Measurements from ENCODE around the gene GDF10.

Gene GDF10

GRCh38 chr10:47299611-47300428 is at the start of gene GDF10:
TSS of gene GDF10 (plus strand) at chr10:47300197. CDS start at chr10:47300652, 455 bp downstream.
- DNase-seq (ENCODE audit: low read depth in 2 of 3, low spot score in 1 of 3) = no peak

GRCh38 chr10:47252093-47252780 is 47.8 kb upstream of the GDF10 start:
- DNase-seq (ENCODE audit: low read depth in 2 of 3, low spot score in 1 of 3) = no peak

DNA sequence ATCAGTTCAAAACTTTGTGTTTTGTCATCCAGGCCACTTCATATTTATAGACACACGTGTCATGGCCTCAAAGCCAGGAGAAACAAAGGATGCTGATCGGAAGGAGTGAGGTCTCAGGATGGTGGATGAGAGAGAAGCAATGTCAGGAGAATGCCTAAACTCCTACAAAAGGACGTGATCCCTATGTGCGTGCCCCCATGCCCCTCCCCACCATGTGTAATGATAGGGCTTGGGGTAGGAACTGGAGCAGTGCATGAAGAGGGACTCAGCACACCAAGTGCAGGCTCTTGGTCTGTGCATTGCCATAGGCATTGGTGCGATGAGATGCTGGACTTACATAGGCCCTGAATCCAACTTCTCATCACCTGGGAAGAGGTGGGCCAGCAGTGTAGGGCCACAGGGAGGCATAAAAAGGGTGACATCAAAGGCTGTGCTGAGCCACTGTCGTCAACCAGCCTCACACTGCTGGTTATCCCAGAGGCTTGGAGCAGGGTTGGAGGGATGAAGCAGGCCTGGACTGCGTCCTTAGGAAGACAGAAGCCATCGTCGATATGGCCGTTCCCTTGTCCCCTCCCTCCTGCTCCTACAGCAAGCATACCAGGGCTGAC is 46.9 kb upstream of the GDF10 start:
- DNase-seq (ENCODE audit: low read depth in 2 of 3, low spot score in 1 of 3) = no peak

GRCh38 chr10:47253651-47254375 is 46.2 kb upstream of the GDF10 start:
- no peak for DNase-seq (ENCODE audit: low read depth in 2 of 3, low spot score in 1 of 3)

GRCh38 chr10:47254611-47255010 is 45.4 kb upstream of the GDF10 start:
- no peak for DNase-seq (ENCODE audit: low read depth in 2 of 3, low spot score in 1 of 3)

- no peak for DNase-seq (ENCODE audit: low read depth in 2 of 3, low spot score in 1 of 3)
Measured at GRCh38 chr10:47255033-47255813, 44.8 kb upstream of the GDF10 start.

DNA sequence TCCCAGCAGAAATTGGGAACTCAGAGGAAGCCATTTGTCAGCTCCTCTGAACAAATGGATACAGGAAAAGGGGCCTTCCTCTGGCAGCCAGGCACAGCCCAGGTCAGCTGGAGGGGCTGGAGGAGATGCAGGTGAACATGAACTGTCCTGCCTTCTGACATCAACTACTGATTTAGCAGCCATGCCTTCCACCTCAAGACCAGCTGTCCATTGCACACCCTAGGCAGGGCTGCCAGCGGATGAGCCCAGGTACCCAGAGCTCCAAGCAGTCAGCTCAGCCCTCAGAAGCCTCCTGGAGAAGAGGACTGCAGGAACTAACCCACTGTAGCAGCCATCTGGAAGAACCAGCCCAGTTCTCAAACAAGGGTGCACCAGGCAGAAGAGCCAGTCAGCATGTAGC is 44.1 kb upstream of the GDF10 start:
- DNase-seq (ENCODE audit: low read depth in 2 of 3, low spot score in 1 of 3) = no peak

GRCh38 chr10:47256751-47257336 is 43.2 kb upstream of the GDF10 start:
- DNase-seq (ENCODE audit: low read depth in 2 of 3, low spot score in 1 of 3) = no peak

DNA sequence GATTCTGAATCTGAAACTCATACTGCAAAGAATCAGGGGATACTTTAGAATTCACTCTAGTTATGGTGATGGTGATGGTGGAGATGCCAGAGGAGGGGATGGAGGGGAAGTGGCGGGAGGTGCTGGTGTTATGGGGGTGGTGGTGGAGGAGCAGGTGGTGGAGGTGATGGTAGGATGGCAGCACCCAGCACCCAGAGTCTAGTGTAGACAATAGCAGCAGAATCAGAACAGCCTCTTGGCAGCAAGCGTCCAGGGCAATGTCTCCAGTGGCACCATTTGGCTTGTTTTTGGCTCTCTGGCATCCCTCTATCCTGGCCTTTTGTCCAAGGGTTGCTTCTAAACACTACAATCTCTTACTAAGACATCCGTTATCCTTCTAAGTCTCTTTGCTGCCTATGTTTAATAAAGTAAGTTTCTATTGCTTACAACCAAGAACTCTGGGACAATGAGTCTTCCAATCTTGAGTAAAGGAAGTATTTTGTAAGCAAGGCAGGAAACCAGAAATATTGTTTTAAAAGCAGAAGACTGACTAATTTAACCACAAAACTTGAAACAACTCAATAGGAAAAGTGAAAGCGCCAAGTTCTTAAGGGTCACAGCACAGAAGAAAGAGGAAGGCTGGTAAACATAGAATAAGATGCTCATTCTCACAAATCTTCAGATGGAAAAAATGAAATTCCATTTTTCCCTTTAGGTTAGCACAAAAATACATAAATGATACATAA is 42.4 kb upstream of the GDF10 start:
- no peak for DNase-seq (ENCODE audit: low read depth in 2 of 3, low spot score in 1 of 3)

DNA sequence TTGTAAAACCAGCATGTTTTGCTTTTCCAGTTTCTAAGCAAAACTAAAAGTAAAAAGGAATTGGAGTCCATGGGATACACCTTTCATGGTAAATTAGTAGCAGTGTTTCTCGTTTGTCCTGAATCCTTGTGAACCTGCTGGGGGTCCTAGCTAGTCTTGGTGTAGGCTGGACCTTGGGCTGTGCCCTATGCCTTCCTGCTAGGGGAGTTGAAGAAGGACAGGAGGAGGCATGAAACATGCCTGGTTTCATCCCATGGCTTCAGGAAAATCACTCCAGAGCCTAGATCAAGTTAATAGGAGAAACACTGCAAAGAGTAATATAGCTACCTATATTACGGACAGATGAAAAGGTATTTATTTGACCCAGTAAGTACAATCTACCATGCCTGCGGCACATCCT is 41.1 kb upstream of the GDF10 start:
- DNase-seq (ENCODE audit: low read depth in 2 of 3, low spot score in 1 of 3) = no peak

DNA sequence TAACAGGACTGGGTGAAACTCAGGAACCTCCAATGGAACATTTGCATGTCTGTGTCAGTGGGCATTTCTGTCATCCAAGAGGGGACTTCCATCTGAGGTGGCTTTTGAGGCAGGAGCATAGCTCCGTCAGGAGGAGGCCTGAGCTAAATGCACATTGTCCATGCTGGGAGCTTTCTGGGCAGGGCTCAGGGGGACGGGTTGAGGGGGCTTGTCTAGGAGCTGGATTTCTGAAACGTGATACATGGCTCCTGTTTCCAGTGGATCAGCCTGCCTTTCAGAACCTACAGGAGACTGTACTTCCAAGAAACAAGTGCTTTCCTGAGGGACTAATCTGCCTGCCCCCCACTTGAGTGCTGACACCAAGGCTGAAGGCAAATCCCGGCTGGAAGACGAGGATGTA is 40.5 kb upstream of the GDF10 start:
- DNase-seq (ENCODE audit: low read depth in 2 of 3, low spot score in 1 of 3) = no peak

DNA sequence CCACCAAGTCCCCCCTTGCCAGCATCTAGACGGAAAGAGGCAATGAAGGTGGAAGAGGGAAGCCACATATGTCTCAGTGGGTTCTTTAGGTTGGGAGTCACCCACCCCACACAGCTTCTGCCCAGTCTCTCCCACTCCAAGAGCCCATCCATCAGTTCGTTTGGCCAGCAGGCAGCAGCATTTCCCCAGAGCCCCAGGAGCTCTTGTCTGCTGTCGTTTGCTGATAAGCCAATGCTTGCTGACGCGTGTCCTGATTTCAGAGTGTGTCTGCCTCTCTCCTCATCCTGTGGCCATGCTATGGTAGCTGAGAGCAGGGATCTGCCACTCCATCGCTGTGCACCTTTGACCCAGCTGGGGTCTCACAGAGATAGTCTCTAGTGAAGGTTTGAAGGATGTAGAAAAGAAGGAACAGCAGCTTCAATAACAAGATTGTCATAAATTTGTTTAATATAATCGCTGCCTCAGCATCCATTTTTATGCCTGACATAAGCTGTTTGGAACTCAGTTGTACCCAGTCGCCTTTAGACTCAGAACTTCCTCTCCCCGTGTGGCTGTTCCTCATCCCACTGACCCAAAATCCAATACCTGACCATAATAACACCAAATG is 39.4 kb upstream of the GDF10 start:
- DNase-seq (ENCODE audit: low read depth in 2 of 3, low spot score in 1 of 3) = no peak

GRCh38 chr10:47261121-47261520 is 38.9 kb upstream of the GDF10 start:
- DNase-seq (ENCODE audit: low read depth in 2 of 3, low spot score in 1 of 3) = no peak

DNA sequence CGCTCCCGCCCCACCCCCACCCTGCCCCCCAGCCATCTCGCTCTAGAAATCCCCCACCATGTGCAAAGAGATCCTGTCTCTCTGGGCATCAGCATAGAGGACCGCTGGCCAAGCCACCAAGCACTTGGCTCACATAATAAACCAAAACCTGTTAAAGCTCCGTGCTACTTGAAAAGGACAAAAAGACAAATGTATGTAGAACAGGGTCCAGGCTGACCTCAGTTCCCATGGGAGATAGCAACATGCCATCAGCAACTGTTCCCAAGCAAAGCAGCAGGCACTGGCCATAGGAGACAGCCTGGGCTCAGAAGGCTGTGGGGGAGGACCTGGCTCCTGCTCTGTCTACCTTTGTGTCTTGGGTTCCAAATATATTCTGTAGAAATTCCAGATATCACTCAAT is 38.4 kb upstream of the GDF10 start:
- DNase-seq (ENCODE audit: low read depth in 2 of 3, low spot score in 1 of 3) = no peak

GRCh38 chr10:47262606-47263533 is 37.1 kb upstream of the GDF10 start:
- DNase-seq (ENCODE audit: low read depth in 2 of 3, low spot score in 1 of 3) = no peak

GRCh38 chr10:47264797-47265281 is 35.2 kb upstream of the GDF10 start:
- DNase-seq (ENCODE audit: low read depth in 2 of 3, low spot score in 1 of 3) = peak in 2 of 3 donors; percentile 51 to 62

DNA sequence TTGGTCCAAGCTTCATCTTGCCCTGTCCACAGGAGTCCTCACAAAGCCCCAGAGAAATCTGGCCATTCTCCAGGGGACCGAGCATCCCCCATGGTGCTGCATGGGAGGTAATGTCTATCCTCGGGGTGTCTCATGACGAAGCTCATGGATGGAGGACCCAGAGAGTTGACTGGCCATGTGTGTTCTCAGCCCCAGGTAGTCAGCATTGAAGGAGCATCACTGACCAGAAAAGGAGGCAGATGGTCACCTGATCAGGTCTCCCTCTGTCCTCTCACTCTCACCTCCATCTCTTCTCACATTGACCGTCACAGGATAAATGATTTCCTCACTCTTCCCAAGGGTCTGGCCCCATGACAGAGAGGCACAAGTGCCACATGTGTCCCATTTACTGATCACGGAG is 33.4 kb upstream of the GDF10 start:
- no peak for DNase-seq (ENCODE audit: low read depth in 2 of 3, low spot score in 1 of 3)

GRCh38 chr10:47268696-47269095 is 31.3 kb upstream of the GDF10 start:
- no peak for DNase-seq (ENCODE audit: low read depth in 2 of 3, low spot score in 1 of 3)
